Measurements from ENCODE around the gene CASP10. TPM values are rescaled to one million over a fixed set of nuclear protein-coding genes. Genes with fewer than 3 reads are reported as not detected.

Gene CASP10
- total RNA-seq, 1 donor from 2014 or later, result 2.6 TPM

- no peak overlapping the region for H3K4me3 ChIP-seq (ENCODE audit: low read depth, low read length)
- TF ChIP-seq CTCF (IDR thresholded peaks at IDR 0.05; ENCODE audit: insufficient read depth, low read length, severe bottlenecking), result no peak
- FAIRE-seq (no peak), DNase-seq (ENCODE audit: low read depth) (no peak)
- no peaks in the 10 kb centered on the region for H3K36me3 ChIP-seq (ENCODE audit: control insufficient read depth, insufficient read depth, low read length)
- H3K27me3 ChIP-seq (ENCODE audit: control insufficient read depth, insufficient read depth, low read length), result no peaks in the 10 kb centered on the region
These were observed 72.6 kb downstream of the CASP10 start for GRCh38 chr2:201255408-201256033.

- H3K27me3 ChIP-seq (ENCODE audit: control insufficient read depth, insufficient read depth, low read length), result no peaks in the 10 kb centered on the region
- TF ChIP-seq CTCF (IDR thresholded peaks at IDR 0.05; ENCODE audit: insufficient read depth, low read length, severe bottlenecking), result no peak
- no peaks in the 10 kb centered on the region for H3K36me3 ChIP-seq (ENCODE audit: control insufficient read depth, insufficient read depth, low read length)
- no peak for DNase-seq (ENCODE audit: low read depth)
- H3K4me3 ChIP-seq (ENCODE audit: low read depth, low read length), result no peak overlapping the region
- FAIRE-seq, result no peak
These were observed 73.1 kb downstream of the CASP10 start for GRCh38 chr2:201256082-201256481.

GRCh38 chr2:201257381-201257955, 74.5 kb downstream of the CASP10 start:
- peak overlapping the region; percentile 51 for H3K4me3 ChIP-seq (ENCODE audit: low read depth, low read length)
- FAIRE-seq, result no peak
- DNase-seq (ENCODE audit: low read depth), result no peak

GRCh38 chr2:201257956-201258665, 75.2 kb downstream of the CASP10 start:
- H3K4me3 ChIP-seq (ENCODE audit: low read depth, low read length), result peak overlapping the region; percentile 51
- DNase-seq (ENCODE audit: low read depth) (peak; percentile 90), FAIRE-seq (no peak)
- peak; percentile 16 for TF ChIP-seq CTCF (IDR thresholded peaks at IDR 0.05; ENCODE audit: insufficient read depth, low read length, severe bottlenecking)
- no peaks in the 10 kb centered on the region for H3K27me3 ChIP-seq (ENCODE audit: control insufficient read depth, insufficient read depth, low read length)
- H3K36me3 ChIP-seq (ENCODE audit: control insufficient read depth, insufficient read depth, low read length), result no peaks in the 10 kb centered on the region

More at GRCh38 chr2:201257381-201257955, 74.5 kb downstream of the CASP10 start:
- H3K36me3 ChIP-seq (ENCODE audit: control insufficient read depth, insufficient read depth, low read length), result no peaks in the 10 kb centered on the region
- TF ChIP-seq CTCF (IDR thresholded peaks at IDR 0.05; ENCODE audit: insufficient read depth, low read length, severe bottlenecking), result no peak
- H3K27me3 ChIP-seq (ENCODE audit: control insufficient read depth, insufficient read depth, low read length), result no peaks in the 10 kb centered on the region

GRCh38 chr2:201258666-201259615, 76.0 kb downstream of the CASP10 start:
- H3K27me3 ChIP-seq (ENCODE audit: control insufficient read depth, insufficient read depth, low read length), result no peaks in the 10 kb centered on the region
- no peak for FAIRE-seq
- no peak for TF ChIP-seq CTCF (IDR thresholded peaks at IDR 0.05; ENCODE audit: insufficient read depth, low read length, severe bottlenecking)
- H3K36me3 ChIP-seq (ENCODE audit: control insufficient read depth, insufficient read depth, low read length), result no peaks in the 10 kb centered on the region
- H3K4me3 ChIP-seq (ENCODE audit: low read depth, low read length), result peak overlapping the region; percentile 51
- peak; percentile 18 for DNase-seq (ENCODE audit: low read depth)
